Ishikawa (cell line): Measurements from ENCODE around the gene CEP63.

Experiments used
- CEBPB ChIP-seq: IDR thresholded peaks from 2 replicates; pipeline ENCODE4 v1.6.1; 2012
- CREB1 ChIP-seq: IDR thresholded peaks from 2 replicates; pipeline ENCODE4 v1.6.1; 2012; ENCODE audit warnings: low read depth
- EGR1 ChIP-seq: IDR thresholded peaks from 2 replicates; pipeline ENCODE4 v1.6.1; 2012
- EP300 ChIP-seq: IDR thresholded peaks from 2 replicates; pipeline ENCODE4 v1.6.1; 2012; ENCODE audit warnings: borderline replicate concordance
- FOXM1 ChIP-seq: IDR thresholded peaks from 2 replicates; pipeline ENCODE4 v1.6.1; 2012; ENCODE audit warnings: low read depth, borderline replicate concordance
- MAX ChIP-seq: IDR thresholded peaks from 2 replicates; pipeline ENCODE4 v1.6.1; 2012
- NFIC ChIP-seq: IDR thresholded peaks from 2 replicates; pipeline ENCODE4 v1.6.1; 2012
- RAD21 ChIP-seq: IDR thresholded peaks from 2 replicates; pipeline ENCODE4 v1.6.1; 2012; ENCODE audit warnings: low read depth
- REST ChIP-seq: IDR thresholded peaks from 2 replicates; pipeline ENCODE4 v1.6.1; 2012; ENCODE audit warnings: low read depth, mild to moderate bottlenecking
- TAF1 ChIP-seq: IDR thresholded peaks from 2 replicates; pipeline ENCODE4 v1.6.1; 2012; ENCODE audit warnings: low read depth, mild to moderate bottlenecking
- TCF12 ChIP-seq: IDR thresholded peaks from 2 replicates; pipeline ENCODE4 v1.6.1; 2012; ENCODE audit warnings: low read depth
- TEAD4 ChIP-seq: IDR thresholded peaks from 2 replicates; pipeline ENCODE4 v1.6.1; 2012
- USF1 ChIP-seq: IDR thresholded peaks from 2 replicates; pipeline ENCODE4 v1.6.1; 2012
- YY1 ChIP-seq: IDR thresholded peaks from 2 replicates; pipeline ENCODE4 v1.6.1; 2012; ENCODE audit warnings: low read depth
- ZBTB7A ChIP-seq: IDR thresholded peaks from 2 replicates; pipeline ENCODE4 v1.6.1; 2012; ENCODE audit warnings: low read depth

Gene CEP63

GRCh38 chr3:134463676-134464063 lies 22.2 kb upstream of the CEP63 start:
- TF ChIP-seq REST (no peak), RAD21 (no peak), CEBPB (no peak), NFIC (no peak), EGR1 (no peak), USF1 (no peak), EP300 (no peak), CREB1 (no peak), TAF1 (no peak), YY1 (no peak), ZBTB7A (no peak), FOXM1 (no peak), MAX (no peak), TCF12 (no peak), TEAD4 (no peak)

- TF ChIP-seq TAF1 (no peak), FOXM1 (no peak), EP300 (no peak), ZBTB7A (no peak), REST (no peak), RAD21 (no peak), TEAD4 (no peak), YY1 (no peak)
Observed at GRCh38 chr3:134464064-134464688, 21.7 kb upstream of the CEP63 start.

GRCh38 chr3:134464689-134465365 lies 21.0 kb upstream of the CEP63 start:
- no peak for TF ChIP-seq RAD21
- no peak for TF ChIP-seq MAX

- TF ChIP-seq EGR1 (no peak), TEAD4 (no peak), USF1 (no peak), FOXM1 (no peak), TAF1 (no peak), CEBPB (no peak), REST (no peak), CREB1 (no peak), RAD21 (no peak), YY1 (no peak), MAX (no peak), NFIC (no peak), TCF12 (no peak), EP300 (no peak), ZBTB7A (no peak)
Observed at GRCh38 chr3:134466331-134466730, 19.5 kb upstream of the CEP63 start.
